ENCODE measurements around the gene VPS35L.

VPS35L gene

GRCh38 chr16:19621445-19621844 lies 65.9 kb downstream of the VPS35L start:
- no peak for DNase-seq (ENCODE audit: low read depth)
- no peak overlapping the region for H3K4me3 ChIP-seq (ENCODE audit: low read length)
- TF ChIP-seq, protein P1, sequence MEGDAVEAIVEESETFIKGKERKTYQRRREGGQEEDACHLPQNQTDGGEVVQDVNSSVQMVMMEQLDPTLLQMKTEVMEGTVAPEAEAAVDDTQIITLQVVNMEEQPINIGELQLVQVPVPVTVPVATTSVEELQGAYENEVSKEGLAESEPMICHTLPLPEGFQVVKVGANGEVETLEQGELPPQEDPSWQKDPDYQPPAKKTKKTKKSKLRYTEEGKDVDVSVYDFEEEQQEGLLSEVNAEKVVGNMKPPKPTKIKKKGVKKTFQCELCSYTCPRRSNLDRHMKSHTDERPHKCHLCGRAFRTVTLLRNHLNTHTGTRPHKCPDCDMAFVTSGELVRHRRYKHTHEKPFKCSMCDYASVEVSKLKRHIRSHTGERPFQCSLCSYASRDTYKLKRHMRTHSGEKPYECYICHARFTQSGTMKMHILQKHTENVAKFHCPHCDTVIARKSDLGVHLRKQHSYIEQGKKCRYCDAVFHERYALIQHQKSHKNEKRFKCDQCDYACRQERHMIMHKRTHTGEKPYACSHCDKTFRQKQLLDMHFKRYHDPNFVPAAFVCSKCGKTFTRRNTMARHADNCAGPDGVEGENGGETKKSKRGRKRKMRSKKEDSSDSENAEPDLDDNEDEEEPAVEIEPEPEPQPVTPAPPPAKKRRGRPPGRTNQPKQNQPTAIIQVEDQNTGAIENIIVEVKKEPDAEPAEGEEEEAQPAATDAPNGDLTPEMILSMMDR (conservative IDR thresholded peaks at IDR 0.05; ENCODE audit: low read depth, low read length) = no peak

DNA sequence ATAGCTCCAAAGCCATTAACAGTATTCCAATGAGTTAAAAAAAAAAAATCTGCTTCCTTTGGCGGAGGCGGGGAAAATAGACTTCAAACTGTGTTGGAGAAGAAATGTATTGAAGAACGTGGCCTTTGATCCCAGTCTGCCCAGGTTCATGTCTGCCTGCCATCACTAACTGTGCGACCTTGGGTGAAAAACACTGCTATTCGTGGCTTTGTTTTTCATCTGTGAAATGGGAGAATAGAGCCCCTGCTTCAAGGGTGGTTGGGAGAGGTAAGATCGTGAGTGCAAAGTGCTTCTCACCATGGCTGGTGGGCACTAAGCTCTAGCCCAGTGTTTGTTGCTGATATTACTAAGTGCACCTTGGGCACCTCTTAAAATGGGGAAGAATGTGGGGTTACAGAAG lies 69.5 kb downstream of the VPS35L start:
- no peak overlapping the region for H3K4me3 ChIP-seq (ENCODE audit: low read length)
- no peak for DNase-seq (ENCODE audit: low read depth)
- TF ChIP-seq, protein P1 (conservative IDR thresholded peaks at IDR 0.05; ENCODE audit: low read depth, low read length) = no peak

- DNase-seq (ENCODE audit: low read depth) = no peak
- TF ChIP-seq, protein P1 (conservative IDR thresholded peaks at IDR 0.05; ENCODE audit: low read depth, low read length) = no peak
- no peak overlapping the region for H3K4me3 ChIP-seq (ENCODE audit: low read length)
These were observed 81.1 kb downstream of the VPS35L start for GRCh38 chr16:19636436-19637267.

GRCh38 chr16:19639986-19640421 lies 84.5 kb downstream of the VPS35L start:
- TF ChIP-seq, protein P1 (conservative IDR thresholded peaks at IDR 0.05; ENCODE audit: low read depth, low read length) = no peak
- no peak for DNase-seq (ENCODE audit: low read depth)
- H3K4me3 ChIP-seq (ENCODE audit: low read length) = no peak overlapping the region

- H3K4me3 ChIP-seq (ENCODE audit: low read length) = no peak overlapping the region
- no peak for DNase-seq (ENCODE audit: low read depth)
- TF ChIP-seq, protein P1 (conservative IDR thresholded peaks at IDR 0.05; ENCODE audit: low read depth, low read length) = no peak
These were observed 87.0 kb downstream of the VPS35L start for GRCh38 chr16:19642501-19642900.

DNA sequence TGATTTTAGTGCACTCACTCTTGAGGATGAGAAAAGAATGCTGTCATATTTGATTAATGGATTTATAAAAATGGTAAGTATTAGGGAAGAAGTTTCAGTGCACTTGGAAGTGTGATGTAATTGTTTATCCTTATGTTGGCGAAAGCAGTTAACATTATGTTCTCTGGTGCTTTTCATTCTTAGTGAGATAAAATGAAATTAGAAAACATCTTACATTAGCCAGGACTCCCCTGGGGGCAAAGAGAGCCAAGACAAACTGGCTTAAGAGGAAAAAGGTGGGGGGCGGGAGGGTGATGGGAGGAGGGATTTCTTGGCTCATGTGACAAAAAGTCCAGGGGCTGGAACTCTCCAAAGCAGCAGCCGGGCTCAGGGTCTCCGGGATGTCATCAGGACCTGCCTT lies 89.4 kb downstream of the VPS35L start:
- H3K4me3 ChIP-seq (ENCODE audit: low read length) = no peak overlapping the region
- no peak for DNase-seq (ENCODE audit: low read depth)
- TF ChIP-seq, protein P1 (conservative IDR thresholded peaks at IDR 0.05; ENCODE audit: low read depth, low read length) = no peak

GRCh38 chr16:19645557-19645981 lies 90.1 kb downstream of the VPS35L start:
- TF ChIP-seq, protein P1 (conservative IDR thresholded peaks at IDR 0.05; ENCODE audit: low read depth, low read length) = no peak
- no peak for DNase-seq (ENCODE audit: low read depth)
- H3K4me3 ChIP-seq (ENCODE audit: low read length) = no peak overlapping the region
